Natural killer cell (primary cell): ENCODE results near the gene DDAH1. TPM values are rescaled to one million over a fixed set of nuclear protein-coding genes. Genes with fewer than 3 reads are reported as not detected.
"Not testable (repeated sequence)": the region's sequence is repeated elsewhere in the genome, so short reads cannot be mapped to it uniquely, and the experiment has no call there.

Experiments
- ATAC-seq, 3 donors: fragments of 150-1000 bp in 2 of 3; fragments of 200-7000 bp in 1 of 3; cut with Tn5 transposase; 1 replicate in 1 of 3; 2 replicates in 2 of 3; pipeline ENCODE4 v1.10.0; 2021; ENCODE audit warnings: mild to moderate bottlenecking in 2 of 3, moderate library complexity in 2 of 3
- DNase-seq, 2 donors: peaks; one replicate each; pipeline versions ENCODE4 v3.0.0 to v3.0.0-alpha.2; 2013 to 2021; ENCODE audit warnings: mixed read lengths in 1 of 2
- H3K27ac ChIP-seq: one replicate; pipeline ENCODE4 v1.5.1; 2013; ENCODE audit warnings: mild to moderate bottlenecking, low read length
- H3K27me3 ChIP-seq: one replicate; pipeline ENCODE4 v1.6.1; 2013; ENCODE audit warnings: low read length; ENCODE audit not compliant: control insufficient read depth, insufficient read depth
- H3K36me3 ChIP-seq: one replicate; pipeline ENCODE4 v1.6.1; 2013; ENCODE audit warnings: low read length; ENCODE audit not compliant: control insufficient read depth, insufficient read depth
- H3K4me1 ChIP-seq: one replicate; pipeline ENCODE4 v1.6.1; 2013; ENCODE audit warnings: low read length; ENCODE audit not compliant: control insufficient read depth, insufficient read depth
- H3K4me3 ChIP-seq: one replicate; pipeline ENCODE4 v1.5.1; 2013; ENCODE audit warnings: low read length
- H3K9me3 ChIP-seq: one replicate; pipeline ENCODE4 v1.6.1; 2013; ENCODE audit warnings: low read length; ENCODE audit not compliant: control insufficient read depth, insufficient read depth
- H3K27ac Mint-ChIP-seq, 2 donors: one replicate each; pipeline ENCODE4 v1.8.0; 2022; ENCODE audit warnings: mild to moderate bottlenecking in 2 of 2, mixed read lengths in 2 of 2, moderate library complexity in 1 of 2
- H3K27me3 Mint-ChIP-seq, 2 donors: one replicate each; pipeline ENCODE4 v1.8.0; 2022; ENCODE audit warnings: low read depth in 2 of 2, mixed read lengths in 2 of 2
- H3K36me3 Mint-ChIP-seq: one replicate; pipeline ENCODE4 v1.8.0; 2022; ENCODE audit warnings: mixed read lengths
- H3K4me1 Mint-ChIP-seq, 2 donors: one replicate each; pipeline ENCODE4 v1.8.0; 2022; ENCODE audit warnings: mixed read lengths in 2 of 2
- H3K4me3 Mint-ChIP-seq: one replicate; pipeline ENCODE4 v1.8.0; 2022; ENCODE audit warnings: mild to moderate bottlenecking, moderate library complexity, mixed read lengths
- H3K9me3 Mint-ChIP-seq, 2 donors: one replicate each; pipeline ENCODE4 v1.8.0; 2022; ENCODE audit warnings: mixed read lengths in 2 of 2
- CTCF ChIP-seq: fragments of 200-600 bp; IDR thresholded peaks from one replicate; pipeline ENCODE4 v1.8.0; 2022; ENCODE audit warnings: antibody characterized with exemption
- WGBS: methylation state at CpG from one replicate; pipeline ENCODE4 v1.1.7; 2013; ENCODE audit warnings: missing lambda C conversion rate; ENCODE audit not compliant: insufficient coverage; 5-methylcytosine and 5-hydroxymethylcytosine counted together
- intact Hi-C: fragments of 100-400 bp; cut with micrococcal nuclease; formaldehyde crosslinking; loops from one replicate; pipeline ENCODE4 v1.14.2; 2022
- total RNA-seq, 4 donors: library from RNA; stranded (reverse); fragments of 120-200 nt in 1 of 4; gene quantifications; one replicate each; pipeline versions ENCODE4 v1.2.3 to v1.2.4, GENCODE V29; 2013 to 2022

DDAH1 gene
- total RNA-seq, 3 donors from 2014 or later (not counting 1 experiment from before 2014, with no cell fraction given): 0.07 to 0.20 TPM; not detected in 1

GRCh38 chr1:85349224-85349623 lies 115.7 kb downstream of the DDAH1 start:
- no peaks in the 10 kb centered on the region for H3K9me3 Mint-ChIP-seq
- intact Hi-C loops: no loop called here
- no peak for TF ChIP-seq CTCF

GRCh38 chr1:85347908-85348307 lies 117.1 kb downstream of the DDAH1 start:
- TF ChIP-seq CTCF: no peak
- Mint-ChIP-seq H3K4me3 (no peak overlapping the region), H3K9me3 (no peaks in the 10 kb centered on the region), H3K4me1 (no peaks in the 10 kb centered on the region), H3K27ac (no peak overlapping the region), H3K36me3 (no peaks in the 10 kb centered on the region), H3K27me3 (no peaks in the 10 kb centered on the region)
- Histone ChIP-seq H3K4me3 (no peak overlapping the region), H3K27ac (no peak overlapping the region), H3K36me3 (no peaks in the 10 kb centered on the region), H3K9me3 (no peaks in the 10 kb centered on the region), H3K27me3 (no peaks in the 10 kb centered on the region), H3K4me1 (no peaks in the 10 kb centered on the region)
- intact Hi-C loops: no loop called here
- 100% methylated on average over 1 of the region's 2 CpGs for WGBS
- no peak for ATAC-seq
- DNase-seq: no peak

More at GRCh38 chr1:85349224-85349623, 115.7 kb downstream of the DDAH1 start:
- Mint-ChIP-seq H3K36me3 (no peaks in the 10 kb centered on the region), H3K4me1 (no peaks in the 10 kb centered on the region), H3K4me3 (no peak overlapping the region), H3K27me3 (peaks cover 4 to 7% of the 10 kb centered on the region in 2 donors), H3K27ac (no peak overlapping the region)
- Histone ChIP-seq H3K4me1 (no peaks in the 10 kb centered on the region), H3K4me3 (no peak overlapping the region), H3K27ac (no peak overlapping the region), H3K9me3 (no peaks in the 10 kb centered on the region), H3K36me3 (no peaks in the 10 kb centered on the region), H3K27me3 (no peaks in the 10 kb centered on the region)
- 91% methylated on average over 2 of the region's 3 CpGs for WGBS
- DNase-seq (no peak), ATAC-seq (no peak)

GRCh38 chr1:85347275-85347674 lies 117.7 kb downstream of the DDAH1 start:
- H3K4me1 ChIP-seq, ATAC-seq, DNase-seq, H3K27me3 Mint-ChIP-seq, H3K27ac Mint-ChIP-seq, H3K9me3 ChIP-seq, H3K36me3 ChIP-seq, H3K4me3 ChIP-seq, intact Hi-C loops, H3K27me3 ChIP-seq, H3K36me3 Mint-ChIP-seq, H3K4me3 Mint-ChIP-seq, H3K4me1 Mint-ChIP-seq, H3K27ac ChIP-seq, H3K9me3 Mint-ChIP-seq: not testable (repeated sequence)
- WGBS: no CpG with 5 or more reads among the region's 4 CpGs

GRCh38 chr1:85344256-85344694 lies 120.7 kb downstream of the DDAH1 start:
- no peaks in the 10 kb centered on the region for H3K27me3 ChIP-seq

More at GRCh38 chr1:85344256-85344694, 120.7 kb downstream of the DDAH1 start:
- Mint-ChIP-seq H3K4me1 (no peaks in the 10 kb centered on the region), H3K4me3 (no peak overlapping the region), H3K27me3 (peaks cover 11 to 12% of the 10 kb centered on the region in 2 donors), H3K27ac (no peak overlapping the region), H3K36me3 (no peaks in the 10 kb centered on the region), H3K9me3 (no peaks in the 10 kb centered on the region)
- ATAC-seq: no peak
- intact Hi-C loops: no loop called here
- H3K27ac ChIP-seq: no peak overlapping the region
- H3K36me3 ChIP-seq: no peaks in the 10 kb centered on the region
- no peak overlapping the region for H3K4me3 ChIP-seq
- TF ChIP-seq CTCF: no peak
- no peak for DNase-seq
- no peaks in the 10 kb centered on the region for H3K4me1 ChIP-seq
- no peaks in the 10 kb centered on the region for H3K9me3 ChIP-seq
- 40% methylated on average over 3 of the region's 3 CpGs for WGBS
